HG03354 (cell line): ENCODE data around the gene SMOC1.

ENCODE experiments used
- ATAC-seq: cut with Tn5 transposase; IDR thresholded peaks from one replicate; pipeline ENCODE4 v1.9.1; 2021; ENCODE audit warnings: mild to moderate bottlenecking; ENCODE audit not compliant: unreplicated experiment, poor library complexity, severe bottlenecking

The SMOC1 gene

DNA sequence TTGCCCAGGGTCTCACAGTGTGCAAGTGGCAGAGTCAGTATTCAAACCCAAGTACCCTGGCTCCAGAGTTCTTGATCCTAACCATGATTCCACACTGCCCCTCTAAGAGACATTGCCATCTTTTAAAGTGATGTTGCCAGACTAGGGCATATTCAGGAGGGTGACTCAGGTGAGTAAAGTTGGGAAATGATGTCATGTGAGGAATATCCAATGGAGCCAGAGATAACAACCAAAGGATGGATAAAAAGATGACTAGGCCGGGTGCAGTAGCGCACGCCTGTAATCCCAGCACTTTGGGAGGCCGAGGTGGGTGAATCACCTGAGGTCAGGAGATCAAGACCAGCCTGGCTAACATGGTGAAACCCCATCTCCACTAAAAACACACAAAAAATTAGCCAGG is 85.6 kb downstream of the SMOC1 start:
- ATAC-seq, result no peak

DNA sequence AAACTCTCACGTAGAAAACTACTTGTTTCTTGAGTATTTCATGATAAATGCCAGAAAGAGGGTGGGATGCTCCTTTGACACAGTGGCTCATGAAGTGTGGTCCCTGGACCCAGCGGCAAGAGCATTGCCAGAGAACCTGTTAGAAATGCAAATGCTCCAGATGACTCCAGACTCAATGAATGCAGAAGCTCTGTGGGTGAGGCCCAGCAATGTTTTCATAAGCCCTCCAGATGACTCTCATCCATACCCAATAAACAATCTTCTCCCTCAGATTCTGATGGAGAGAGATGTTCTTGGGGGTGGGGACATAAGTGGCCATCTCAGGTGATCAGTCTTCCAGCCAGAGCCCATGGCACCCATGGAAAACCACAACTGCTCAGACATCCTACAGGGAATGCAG is 88.9 kb downstream of the SMOC1 start:
- ATAC-seq, result no peak

DNA sequence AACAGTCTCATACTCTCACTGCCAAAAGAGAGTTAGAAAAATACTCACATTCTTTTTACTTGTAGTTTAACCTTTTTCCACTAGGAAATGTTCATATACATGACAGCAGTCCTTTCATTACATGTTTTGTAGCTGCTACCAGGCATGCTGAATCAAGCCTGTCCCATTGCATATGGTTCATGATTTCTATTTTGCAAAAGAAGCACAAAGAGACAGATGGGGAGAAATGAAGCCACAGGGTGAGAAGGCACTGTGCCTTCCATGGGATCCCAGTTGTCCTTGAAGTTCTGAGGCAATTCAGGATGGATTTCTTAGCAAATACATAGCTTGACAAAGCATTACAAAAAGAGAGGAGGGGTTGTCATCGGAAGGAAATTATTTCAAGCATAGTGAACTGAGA is 89.5 kb downstream of the SMOC1 start:
- no peak for ATAC-seq

DNA sequence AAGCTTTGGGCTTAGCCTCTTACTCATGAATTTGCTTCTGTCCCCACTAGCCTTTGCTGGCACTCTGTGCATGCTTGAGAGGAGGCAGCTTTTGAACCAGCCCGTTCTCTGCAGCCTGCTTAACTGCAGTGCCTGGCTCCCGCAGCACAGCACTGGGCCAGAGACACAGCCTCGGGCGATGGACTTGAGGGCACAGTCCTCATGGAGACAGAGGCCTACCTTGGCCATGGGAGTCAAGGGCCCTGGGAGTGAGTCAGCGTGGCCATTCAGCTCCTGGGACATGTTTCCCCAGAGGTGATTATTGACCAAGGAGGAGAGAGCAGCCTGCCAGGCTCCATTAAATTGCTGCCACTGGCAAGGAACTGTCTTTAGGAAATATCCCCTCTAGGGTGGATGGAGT is 93.5 kb downstream of the SMOC1 start:
- no peak for ATAC-seq

DNA sequence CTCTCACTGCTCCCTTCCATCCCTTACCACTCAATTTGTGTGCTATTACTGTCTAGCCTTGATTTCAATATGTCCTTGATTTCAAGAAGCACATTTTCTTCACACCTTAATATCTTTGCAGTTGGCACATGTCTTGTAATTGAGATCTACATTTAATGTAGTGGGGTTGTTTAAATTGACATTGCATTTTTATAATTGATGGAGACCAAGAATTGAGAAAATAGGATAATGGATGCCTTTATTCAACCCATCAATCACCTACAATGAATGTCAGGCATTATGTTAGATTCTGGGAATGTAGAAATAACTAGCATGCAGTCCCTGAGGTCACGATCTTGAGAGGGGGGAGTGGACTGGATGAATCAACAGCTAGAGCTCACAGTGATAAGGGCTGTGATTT is 94.6 kb downstream of the SMOC1 start:
- no peak for ATAC-seq

DNA sequence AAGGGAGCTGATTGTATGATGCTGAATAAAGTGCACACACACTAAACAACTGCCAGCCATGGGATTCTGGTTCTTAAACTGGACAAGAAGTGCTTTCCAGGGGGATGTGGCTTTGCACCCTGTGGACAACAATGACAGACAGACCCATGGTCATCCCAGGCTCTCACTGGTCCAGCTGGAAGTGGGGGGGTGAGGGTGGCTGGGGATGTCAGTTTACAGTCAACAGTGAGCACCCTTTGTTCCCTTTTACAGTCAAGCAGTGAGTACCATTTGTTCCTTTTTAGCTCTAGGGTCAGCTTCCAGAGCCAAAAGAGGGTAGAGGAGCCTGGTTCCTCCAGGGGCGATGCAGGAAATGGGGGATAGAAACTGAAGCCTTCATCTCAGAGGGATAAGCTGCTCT is 100.7 kb downstream of the SMOC1 start:
- no peak for ATAC-seq

DNA sequence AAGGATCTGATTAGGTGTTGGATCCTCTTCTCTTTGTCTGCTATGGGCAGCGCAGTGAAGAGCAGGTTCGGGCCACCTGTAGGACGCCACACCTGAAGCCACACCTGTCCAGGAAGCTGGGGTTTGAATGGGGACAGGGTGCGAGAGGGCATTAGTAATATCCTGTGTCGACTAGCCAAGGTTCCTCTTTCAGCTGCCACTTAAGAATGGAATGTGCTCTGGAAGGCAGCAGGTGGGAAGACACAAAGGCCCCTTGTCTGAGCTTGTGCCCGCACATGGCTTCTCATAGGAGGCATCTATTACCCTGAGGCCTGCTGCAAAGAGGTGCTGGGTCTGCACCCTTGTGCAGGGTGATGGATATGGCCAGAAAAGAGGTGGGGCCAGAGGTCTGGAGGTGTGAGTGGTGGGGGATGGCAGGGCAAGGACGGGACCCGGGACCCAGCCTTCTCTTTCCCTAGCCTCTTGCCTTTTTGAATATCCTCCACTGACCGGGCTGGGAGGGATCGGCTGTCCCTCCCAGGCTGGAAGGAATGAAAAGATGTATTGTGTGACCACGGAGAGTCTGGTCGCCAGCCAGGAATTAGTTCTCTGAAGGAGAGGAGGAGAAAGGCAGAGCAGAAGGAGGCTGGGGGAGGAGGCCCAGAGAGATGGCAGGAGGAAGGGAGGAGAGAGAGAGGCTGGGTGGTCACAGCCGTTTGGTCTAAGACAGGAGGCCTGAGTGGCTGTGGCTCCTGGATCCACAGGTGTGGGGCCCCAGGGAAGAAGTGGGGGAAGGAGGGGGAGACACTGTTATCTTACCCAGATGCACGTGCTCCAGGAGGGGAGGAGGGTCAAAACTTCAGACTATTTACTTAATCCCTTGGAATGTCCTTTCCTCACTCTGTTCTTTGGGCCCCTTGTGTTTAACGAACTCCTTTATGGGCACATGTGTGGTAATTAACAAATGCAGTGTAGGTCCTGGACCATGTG is 101.5 kb downstream of the SMOC1 start:
- no peak for ATAC-seq

DNA sequence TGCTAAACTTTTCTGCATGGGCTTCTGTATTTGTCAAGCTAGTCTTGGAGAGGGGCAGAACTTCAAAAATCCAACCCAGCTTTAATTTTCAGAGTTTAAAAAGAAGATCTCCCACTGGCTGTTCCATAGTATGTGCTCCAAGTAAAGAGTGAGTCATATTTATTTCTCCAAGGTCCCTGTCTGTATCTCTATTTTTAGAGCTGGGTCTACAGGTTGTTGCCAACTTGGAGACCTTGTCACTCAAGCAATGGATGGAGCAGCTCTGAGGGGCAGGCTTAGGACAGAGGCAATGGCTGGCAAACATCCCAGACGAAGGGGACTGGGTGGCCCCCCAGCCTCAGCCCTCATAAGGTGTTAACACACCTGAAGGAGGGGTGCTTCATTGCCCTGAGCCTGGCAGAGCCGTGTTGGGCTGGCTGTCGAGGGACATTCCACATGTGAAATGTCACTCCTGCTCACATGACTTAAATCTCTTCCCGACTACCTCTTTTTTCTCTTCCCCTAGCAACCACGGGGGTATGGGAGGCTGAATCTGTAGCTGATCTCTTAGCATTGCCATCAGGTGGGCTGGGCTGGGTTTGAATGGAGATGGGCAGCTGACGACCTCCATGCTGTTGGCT is 103.1 kb downstream of the SMOC1 start:
- no peak for ATAC-seq

DNA sequence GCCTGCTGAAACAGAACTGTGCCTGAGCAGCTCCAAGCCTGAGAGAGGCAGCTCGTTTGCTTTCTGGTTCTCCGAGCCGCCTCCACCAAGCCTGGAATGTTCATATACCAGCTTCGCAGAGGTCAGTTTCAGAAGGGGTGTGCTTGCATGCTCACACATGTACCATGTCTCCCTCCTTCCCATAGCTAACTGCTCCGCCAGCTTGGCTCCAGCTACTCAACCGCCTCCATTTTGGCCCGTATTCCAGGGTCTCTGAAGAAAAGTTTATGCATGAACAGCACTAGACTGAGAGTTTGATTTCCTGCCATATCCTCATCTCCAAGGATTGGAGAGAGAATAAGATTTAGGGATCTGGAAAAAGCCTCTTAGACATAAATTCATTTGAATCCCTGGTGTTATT is 103.7 kb downstream of the SMOC1 start:
- ATAC-seq, result no peak

DNA sequence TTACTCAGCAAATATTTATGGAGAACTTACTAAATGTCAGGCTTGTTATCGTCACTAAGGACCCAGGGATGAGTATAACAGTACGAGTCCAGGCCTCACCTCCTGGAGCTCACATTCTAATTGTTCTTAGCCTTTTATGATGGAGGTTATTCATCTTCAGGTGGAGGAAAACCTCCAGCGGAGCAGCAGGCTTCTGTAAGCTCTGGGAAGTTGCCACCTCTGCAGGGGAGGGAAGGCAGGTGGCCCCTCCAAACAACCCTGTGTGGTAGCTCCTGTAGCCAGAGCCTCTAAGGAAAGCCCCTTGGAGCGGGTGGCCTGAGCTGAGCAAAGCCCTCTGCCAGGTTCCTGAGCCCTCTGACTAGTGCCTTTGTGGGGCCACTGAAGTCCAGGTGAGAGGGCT is 104.1 kb downstream of the SMOC1 start:
- ATAC-seq, result no peak

DNA sequence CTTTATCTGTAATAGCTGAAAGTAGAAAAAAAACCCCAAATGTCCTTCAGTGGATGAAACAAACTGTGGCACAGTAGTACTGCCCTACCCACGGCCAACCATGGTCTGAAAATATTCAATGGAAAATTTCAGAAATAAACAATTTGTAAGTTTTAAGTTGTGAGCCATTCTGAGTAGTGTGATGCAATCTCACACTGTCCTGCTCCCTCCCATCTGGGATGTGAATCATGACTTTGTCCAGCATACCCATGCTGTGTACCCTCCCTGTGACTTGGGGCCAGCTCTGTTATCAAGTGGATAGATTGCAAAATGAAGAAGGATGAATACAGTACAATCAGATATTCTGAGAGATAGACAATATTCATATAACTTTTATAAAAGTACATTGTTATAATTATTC is 106.2 kb downstream of the SMOC1 start:
- no peak for ATAC-seq

DNA sequence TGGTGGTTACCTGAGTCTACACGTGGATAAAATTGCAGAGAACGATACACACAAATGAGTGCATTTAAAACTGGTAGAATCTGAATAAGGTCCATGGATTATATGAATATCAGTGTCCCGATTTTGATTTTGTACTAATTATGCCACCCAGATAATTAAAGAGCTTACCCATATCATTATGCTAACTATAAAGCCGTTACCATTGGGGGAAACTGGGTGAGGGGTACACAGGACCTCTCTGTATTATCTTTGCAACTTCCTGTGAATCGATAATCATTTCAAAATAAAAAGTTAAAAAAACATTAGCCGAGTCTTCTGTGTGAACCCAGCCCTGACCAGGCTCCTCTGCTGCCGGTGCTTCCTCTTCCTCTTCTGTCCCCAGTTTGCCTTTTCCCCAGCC is 107.1 kb downstream of the SMOC1 start:
- no peak for ATAC-seq

DNA sequence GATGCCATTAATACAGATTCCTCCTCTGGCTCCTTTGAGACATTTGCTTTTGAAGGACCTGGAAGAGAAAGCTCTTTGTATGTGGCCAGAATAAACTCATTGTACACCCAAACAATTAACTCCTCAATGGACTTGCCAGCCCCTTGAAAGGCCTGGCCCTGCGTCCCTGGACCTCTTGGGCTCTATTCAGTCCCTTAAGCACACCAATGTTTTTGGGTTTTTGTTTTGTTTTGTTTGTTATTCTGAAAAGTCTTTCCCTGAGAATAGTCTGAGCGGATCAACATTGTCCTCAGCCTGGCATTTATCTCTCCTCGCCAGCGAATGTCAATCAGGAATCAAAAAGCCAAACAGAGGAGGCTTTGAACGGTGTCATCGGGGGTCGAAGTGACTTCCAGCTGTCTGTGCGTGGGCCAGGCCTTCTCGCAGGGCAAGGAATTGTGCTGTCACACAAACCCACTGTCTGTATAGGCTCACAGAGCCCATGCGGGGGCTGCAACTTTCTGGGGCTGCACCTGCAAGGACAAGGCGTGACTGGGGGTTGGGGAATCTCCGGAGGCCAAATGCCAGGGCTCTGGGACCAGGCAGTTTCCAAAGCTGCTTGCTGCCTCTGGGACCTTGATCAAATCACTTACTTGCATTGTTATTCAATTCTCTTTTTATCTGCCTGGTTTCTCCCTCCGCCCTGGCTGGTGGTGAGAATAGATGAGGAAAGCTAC is 108.3 kb downstream of the SMOC1 start:
- ATAC-seq, result no peak

DNA sequence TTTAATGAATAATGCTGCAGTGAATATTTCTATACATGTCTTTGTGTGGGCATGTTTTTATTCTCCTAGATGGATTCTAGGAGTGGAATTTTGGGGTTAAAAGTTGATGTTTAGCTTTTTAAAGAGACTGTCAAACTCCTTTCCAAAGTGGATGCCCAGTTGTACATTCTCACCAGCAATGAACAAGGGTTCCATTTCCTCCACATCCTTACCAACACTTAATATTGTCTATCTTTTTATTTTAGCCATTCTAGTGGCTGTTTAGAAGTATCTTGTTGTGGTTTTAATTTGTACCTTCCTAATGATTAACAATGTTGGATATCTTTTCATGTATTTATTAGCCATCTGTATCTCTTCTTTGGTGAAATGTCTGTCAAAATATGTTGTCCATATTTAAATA is 109.8 kb downstream of the SMOC1 start:
- ATAC-seq, result no peak

DNA sequence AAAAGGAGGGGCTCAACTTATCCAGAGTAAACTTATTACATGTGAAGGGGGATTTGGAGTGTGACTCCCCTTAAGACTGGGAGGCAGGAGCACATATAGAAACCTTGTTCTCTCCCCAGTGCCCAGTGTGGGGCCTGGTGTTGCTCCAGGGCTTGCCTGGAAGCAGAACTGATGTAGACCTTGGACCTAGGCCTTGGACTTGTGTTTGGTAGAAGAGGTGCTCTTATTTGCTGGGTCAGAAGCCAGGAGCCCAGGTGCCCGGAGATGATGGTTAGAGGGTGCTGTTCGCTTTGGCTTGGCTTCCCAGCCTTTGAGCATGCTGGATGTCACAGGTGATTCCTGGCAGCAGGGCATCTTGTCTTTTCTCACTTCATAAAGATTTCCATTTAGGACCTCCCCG is 110.4 kb downstream of the SMOC1 start:
- no peak for ATAC-seq

DNA sequence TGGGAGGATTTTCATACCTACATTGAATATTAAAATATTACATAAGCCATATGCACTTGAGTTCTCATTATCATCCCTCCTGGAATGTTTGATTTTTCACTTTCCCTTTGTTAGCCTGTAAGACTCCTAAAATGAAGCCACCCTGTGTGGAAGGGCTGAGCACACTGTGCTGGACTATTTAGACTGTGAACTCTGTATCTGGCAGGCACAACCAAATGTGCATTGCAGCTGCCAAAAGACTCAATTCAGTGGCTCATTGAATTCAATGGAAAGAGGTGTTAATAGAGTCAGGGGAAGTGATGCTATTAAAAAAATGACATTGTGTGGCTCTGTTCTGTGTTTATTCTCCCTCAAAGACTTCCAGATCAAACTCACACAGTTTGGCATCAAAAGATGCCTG is 111.1 kb downstream of the SMOC1 start:
- ATAC-seq, result no peak

DNA sequence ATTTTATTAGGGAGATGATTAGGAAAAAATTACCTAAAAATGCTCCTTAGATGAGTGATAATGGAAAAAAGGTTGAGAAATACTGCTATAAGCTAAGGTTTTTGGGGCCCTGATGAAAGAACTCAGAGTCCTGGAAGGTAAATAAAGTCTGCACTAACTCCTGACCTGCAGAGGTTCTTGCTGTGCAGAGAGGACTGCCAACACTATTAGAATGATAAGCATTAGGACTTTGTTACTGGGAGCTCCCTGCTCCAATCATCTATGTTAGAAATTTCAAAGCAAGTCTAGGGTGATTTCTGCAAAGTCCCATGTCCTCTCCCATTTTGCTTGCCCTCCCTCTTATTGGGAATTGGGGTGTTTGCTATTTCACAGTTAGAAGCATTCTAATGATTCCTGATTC is 112.2 kb downstream of the SMOC1 start:
- ATAC-seq, result no peak

DNA sequence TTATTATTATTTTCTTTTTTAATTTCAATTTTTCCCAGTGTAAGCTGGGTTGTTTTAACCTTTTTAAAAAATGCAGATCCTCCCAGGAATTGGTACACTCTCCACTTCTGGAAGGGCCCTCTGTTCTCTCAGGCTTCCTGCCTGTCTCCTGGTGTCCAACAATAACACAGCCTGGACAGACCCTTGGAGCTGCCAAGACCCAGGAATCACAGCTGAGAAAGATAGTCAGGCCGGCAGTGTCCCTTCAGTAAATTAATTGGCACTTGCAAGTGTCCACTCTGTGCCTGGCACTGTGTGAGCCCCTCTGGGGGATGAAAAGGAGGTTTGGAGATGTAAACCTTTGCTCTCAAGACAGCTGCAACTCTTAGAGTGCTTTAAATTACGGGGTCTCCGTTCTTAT is 113.3 kb downstream of the SMOC1 start:
- ATAC-seq, result no peak

DNA sequence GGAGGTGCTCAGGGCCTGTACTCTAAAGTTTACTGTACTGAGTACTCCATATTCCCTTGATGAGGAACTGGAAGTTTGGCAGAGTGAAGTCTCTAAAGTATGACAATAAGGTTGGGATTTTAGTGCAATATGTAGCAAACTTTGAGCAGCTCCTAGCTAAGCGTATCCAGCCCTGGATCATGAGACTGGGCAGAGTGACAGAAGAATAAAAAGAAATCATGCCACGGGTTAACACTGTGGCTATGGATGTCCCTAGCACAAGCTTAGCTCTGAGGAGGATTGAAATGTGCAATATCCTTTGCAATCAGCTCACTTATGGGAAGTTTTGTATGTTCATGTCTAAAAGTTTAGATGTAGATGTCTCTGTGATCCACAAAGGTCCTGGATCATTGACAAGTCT is 114.1 kb downstream of the SMOC1 start:
- no peak for ATAC-seq

DNA sequence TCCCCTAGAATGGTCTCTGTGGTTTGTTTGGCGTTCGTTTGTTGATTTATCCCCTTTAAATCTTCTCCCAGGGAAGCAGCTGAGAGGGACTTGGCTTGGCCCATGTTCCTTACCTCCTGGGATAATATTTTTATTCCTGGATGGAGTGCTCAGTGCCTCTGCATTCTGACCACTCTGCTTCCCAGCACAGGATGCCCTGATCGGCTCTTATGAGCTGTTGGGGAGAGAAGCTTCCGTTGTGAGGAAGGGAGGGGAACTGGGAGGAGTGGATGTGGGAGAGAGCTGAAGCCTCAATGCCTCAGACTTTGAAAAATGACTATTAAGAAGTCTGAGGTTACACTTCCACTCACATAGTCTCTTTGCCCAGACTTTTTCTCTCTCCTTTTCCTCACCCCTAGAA is 114.8 kb downstream of the SMOC1 start:
- ATAC-seq, result no peak

DNA sequence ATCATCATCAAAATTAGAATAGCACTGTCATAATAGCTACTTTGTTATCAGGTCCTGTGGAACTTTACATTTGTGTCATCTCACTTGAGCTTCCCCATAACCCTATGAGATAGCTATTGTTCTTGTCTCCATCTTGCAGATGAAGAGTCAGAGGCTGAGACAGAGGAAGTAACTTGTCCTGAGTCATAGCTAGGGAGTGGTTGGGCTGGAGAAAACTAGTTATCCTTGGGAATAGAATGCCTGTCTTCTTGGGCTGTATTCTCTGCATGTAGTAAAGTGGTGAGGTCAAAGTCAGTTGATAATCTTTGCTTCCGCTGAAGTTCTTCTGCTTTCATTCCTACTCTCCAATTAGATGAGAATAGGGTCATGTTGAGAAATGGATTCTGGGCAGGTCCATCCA is 117.0 kb downstream of the SMOC1 start:
- ATAC-seq, result no peak
